ENCODE data around the gene F13B.
"Not testable (repeated sequence)": the region's sequence is repeated elsewhere in the genome, so short reads cannot be mapped to it uniquely, and the experiment has no call there.

The F13B gene

GRCh38 chr1:197042676-197043341 is 24.3 kb downstream of the F13B start:
- in situ Hi-C loops (cut with MboI; ENCODE audit: low sequenced_read_pairs), result no loop called here

DNA sequence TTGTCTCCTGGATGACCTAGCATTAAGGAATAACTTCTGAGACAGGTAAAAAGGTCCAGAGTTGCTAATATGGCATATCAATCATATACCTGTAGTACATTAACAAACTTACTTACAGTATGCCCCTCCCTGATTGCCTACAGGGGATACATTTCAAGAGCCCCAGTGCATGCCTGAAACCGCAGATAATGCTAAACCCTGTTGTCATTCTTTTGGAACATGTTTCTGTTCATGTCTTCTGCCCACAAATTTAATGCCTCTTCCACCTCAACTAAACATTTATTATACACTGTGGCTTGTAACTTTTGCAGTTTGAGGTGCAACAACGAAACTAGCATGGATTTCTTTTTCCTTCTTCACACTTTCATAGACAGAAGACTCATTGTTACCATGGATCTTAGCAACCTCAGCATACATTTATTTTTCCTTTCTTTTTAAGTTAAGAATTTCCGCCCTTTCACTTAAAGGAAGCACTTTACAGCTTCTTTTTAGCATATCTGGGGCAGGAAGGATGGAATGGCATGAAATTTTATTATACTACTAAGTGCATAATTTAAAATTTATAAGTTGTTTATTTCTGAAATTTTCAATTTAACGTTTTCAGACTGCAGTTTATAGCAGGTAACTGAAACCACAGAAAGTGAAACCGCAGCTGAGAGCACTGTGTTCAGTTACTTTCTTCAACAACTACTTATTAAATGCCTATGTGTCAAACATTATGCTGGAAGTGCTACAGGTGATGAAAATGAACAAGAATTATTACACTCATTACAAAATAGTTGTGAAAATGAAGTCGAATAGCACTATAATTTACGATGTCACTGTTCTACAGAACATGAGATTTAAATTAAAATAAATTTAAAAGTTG is 25.3 kb downstream of the F13B start:
- in situ Hi-C loops (cut with MboI; ENCODE audit: low sequenced_read_pairs), result no loop called here

- in situ Hi-C loops (cut with MboI; ENCODE audit: low sequenced_read_pairs), result no loop called here
These were observed 30.2 kb downstream of the F13B start for GRCh38 chr1:197036861-197037260.

- in situ Hi-C loops (cut with MboI; ENCODE audit: low sequenced_read_pairs), result not testable (repeated sequence)
These were observed 32.3 kb downstream of the F13B start for GRCh38 chr1:197034631-197035339.

DNA sequence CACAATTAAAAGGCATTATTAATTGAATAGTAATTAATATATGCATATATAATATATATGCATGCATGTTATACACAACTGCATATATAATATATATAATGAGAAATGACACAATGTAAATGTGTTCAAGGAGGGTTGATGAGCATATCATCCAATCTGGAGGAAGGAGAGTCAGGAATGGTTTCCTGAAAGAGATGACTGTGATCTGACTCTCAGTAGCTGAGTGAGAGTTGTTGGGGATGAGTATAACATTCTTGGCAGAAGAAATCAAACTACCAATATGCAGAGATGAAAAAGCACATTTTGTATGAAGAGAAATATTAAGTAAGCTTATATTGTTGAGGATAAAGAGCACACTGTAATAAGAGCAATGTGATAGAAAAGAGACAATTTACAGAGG is 37.3 kb downstream of the F13B start:
- in situ Hi-C loops (cut with MboI; ENCODE audit: low sequenced_read_pairs), result no loop called here

- in situ Hi-C loops (cut with MboI; ENCODE audit: low sequenced_read_pairs), result no loop called here
These were observed 39.7 kb downstream of the F13B start for GRCh38 chr1:197027359-197027758.

DNA sequence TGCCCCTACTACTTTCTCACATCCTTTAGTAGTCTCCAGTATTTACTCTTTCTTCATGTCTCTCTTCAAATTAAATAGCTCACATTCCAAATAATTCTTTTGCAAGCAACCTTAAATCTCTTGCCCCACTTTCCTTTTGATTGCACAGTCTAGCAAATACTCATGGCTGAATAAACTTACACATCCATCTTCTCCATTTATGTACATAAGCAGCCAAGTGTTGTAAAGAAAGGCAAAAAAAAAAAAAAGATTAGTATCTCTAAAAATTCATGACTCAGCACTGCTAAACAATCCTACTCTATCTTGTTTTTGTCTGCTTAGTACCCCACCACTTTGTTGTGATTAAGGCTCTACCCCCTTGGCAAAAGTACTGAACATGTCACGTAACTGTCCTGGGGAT is 42.6 kb downstream of the F13B start:
- in situ Hi-C loops (cut with MboI; ENCODE audit: low sequenced_read_pairs), result no loop called here

GRCh38 chr1:197021716-197022115 is 45.3 kb downstream of the F13B start:
- in situ Hi-C loops (cut with MboI; ENCODE audit: low sequenced_read_pairs), result no loop called here

DNA sequence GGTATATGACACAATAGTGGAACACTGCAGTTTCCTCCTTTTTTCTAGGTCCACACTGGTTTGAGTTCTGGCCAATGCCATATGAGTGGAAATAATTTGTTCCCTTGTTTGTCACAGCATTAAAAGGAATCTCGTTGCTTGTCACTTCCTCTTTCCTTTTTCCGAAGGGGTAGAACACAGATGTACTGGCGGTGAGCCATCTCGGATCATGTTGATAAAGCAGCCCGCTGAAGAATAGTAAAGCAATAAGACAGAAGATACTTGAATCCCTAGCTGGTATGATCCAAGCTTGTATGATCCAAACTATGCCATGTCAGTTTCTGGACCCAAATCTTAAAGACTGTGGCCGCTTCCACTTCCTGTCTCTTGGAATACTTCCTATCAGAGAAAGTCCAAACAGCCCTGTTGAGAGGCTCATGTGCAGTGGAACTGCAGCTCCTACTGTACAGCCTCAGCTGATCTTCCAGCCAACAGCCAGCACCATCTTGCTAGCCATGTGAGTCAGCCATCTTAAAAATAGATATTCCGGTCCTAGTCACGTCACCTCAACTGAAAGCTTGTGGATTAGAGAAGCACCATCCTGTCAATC is 49.4 kb downstream of the F13B start:
- in situ Hi-C loops (cut with MboI; ENCODE audit: low sequenced_read_pairs), result no loop called here

DNA sequence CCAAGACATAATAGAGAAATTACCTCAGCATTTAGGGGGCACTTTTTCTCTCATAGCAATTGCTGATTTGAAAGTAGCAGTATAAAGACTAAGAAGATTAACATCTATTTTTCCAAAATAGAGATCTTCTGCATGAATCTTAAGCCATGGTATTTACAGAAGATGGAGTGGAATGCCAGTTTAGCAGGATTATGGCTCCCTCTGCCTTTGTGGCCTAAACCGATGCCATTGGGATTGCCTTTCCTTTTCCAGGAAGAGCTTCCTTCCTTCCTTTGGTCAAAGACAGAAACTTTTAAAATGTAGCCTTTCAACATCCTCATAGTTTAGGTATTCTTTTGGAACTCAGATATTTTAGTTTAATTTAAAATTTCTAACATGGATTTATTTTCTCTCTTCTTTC is 50.3 kb downstream of the F13B start:
- in situ Hi-C loops (cut with MboI; ENCODE audit: low sequenced_read_pairs), result no loop called here

- in situ Hi-C loops (cut with MboI; ENCODE audit: low sequenced_read_pairs), result no loop called here
These were observed 53.8 kb downstream of the F13B start for GRCh38 chr1:197013234-197013633.

- in situ Hi-C loops (cut with MboI; ENCODE audit: low sequenced_read_pairs), result no loop called here
These were observed 55.4 kb downstream of the F13B start for GRCh38 chr1:197011614-197012013.

- in situ Hi-C loops (cut with MboI; ENCODE audit: low sequenced_read_pairs), result no loop called here
These were observed 58.2 kb downstream of the F13B start for GRCh38 chr1:197008861-197009260.

DNA sequence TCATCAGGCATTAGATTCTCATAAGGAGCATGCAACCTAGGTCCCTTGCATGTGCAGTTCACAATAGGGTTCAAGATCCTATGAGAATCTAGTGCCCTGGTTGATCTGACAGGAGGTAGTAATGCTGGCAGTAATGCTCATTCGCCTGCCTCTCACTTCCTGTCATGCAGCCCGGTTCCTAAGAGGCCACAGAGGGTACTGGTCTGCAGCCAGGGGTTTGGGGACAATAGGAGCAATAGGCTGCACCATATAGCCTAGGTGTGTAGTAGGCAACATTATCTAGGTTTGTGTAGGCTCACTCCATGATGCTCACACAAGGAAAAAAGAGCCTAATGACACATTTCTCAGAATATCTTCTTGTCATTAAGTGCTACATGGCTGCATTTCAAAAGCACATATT is 63.9 kb downstream of the F13B start:
- in situ Hi-C loops (cut with MboI; ENCODE audit: low sequenced_read_pairs), result no loop called here

DNA sequence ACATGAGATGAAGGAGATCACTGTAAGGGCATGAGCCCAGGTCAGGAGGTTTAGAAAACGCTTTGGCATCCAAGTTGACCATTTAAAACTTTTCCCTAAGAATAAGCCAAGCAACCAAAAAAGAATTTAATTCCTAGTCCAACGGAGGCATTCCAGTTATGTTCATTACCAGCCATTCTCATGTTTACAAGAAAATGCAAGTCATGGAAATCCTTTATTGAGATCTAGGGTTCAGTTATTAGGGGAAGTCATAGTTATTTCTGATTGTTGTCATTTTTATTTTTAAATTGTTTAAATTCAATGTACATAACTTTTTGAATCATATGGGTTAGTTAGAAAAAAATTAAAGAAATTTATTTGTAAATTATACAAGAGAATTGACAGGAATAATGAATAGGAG is 65.2 kb downstream of the F13B start:
- in situ Hi-C loops (cut with MboI; ENCODE audit: low sequenced_read_pairs), result no loop called here

- in situ Hi-C loops (cut with MboI; ENCODE audit: low sequenced_read_pairs), result no loop called here
These were observed 69.6 kb downstream of the F13B start for GRCh38 chr1:196997423-196997822.

DNA sequence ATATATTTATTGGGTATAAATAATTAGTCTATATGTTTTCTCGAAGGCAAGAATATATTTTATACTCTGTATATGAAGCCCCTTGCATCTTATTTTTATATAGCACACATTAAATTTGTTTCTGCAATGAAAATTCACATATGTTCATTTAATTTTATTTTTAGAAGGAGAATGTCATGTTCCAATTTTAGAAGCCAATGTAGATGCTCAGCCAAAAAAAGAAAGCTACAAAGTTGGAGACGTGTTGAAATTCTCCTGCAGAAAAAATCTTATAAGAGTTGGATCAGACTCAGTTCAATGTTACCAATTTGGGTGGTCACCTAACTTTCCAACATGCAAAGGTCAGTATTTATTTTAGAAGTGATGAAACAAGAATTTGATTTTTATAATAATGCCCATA is 73.1 kb downstream of the F13B start:
- in situ Hi-C loops (cut with MboI; ENCODE audit: low sequenced_read_pairs), result no loop called here

DNA sequence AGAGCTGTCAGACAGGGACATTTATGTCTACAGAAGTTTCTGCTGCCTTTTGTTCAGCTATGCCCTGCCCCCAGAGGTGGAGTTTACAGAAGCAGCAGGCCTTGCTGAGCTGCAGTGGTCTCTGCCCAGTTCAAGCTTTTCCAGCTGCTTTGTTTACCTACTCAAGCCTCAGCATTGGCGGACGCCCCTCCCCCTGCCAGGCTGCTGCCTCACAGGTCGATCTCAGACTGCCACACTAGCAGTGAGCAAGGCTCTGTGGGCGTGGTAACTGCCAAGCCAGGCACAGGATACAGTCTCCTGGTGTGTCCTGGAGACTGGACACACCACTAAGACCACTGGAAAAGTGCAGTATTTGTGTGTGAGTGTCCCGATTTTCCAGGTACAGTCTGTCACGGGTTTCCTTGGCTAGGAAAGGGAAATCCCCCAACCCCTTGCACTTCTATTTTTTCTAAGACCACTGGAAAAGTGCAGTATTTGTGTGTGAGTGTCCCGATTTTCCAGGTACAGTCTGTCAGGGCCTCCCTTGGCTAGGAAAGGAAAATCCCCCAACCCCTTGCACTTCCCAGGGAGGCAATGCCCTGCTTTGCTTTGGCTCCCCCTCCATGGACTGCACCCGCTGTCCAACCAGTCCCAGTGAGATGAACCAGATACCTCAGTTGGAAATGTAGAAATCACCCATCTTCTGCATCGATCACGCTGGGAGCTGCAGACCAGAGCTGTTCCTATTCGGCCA is 75.0 kb downstream of the F13B start:
- in situ Hi-C loops (cut with MboI; ENCODE audit: low sequenced_read_pairs), result not testable (repeated sequence)
